K562 (cell line): ENCODE results near the gene SLC17A6. TPM values are rescaled to one million over a fixed set of nuclear protein-coding genes. Genes with fewer than 3 reads are reported as not detected.

Source experiments
- ATAC-seq: fragments of 200-7000 bp; cut with Tn5 transposase; 3 replicates; pipeline ENCODE4 v1.9.1; 2020; ENCODE audit warnings: moderate library complexity
- BruUV-seq: library from RNA; stranded (reverse); fragments of 400-500 nt; replicated peaks from 2 replicates; lab custom pipeline; 2021; lab: Mats Ljungman, UMichigan
- CTCF ChIA-PET: fragments of 300-600 bp; formaldehyde crosslinking; extraction: SDS; loops from one replicate; lab custom pipeline; 2021; ENCODE audit warnings: low intra/inter-chr PET ratio; lab: Yijun Ruan, JAX
- POLR2A ChIA-PET: fragments of 300-600, 350-650 bp; sonication (Branson Sonifier 250); formaldehyde crosslinking; extraction: SDS; loops from one replicate; lab custom pipeline; 2021; ENCODE audit warnings: antibody characterized with exemption, inconsistent platforms; lab: Yijun Ruan, JAX
- DNase-seq, 4 experiments: peaks; one replicate each; pipeline versions ENCODE4 v3.0.0 to v3.0.0-alpha.2; 2011 to 2018; ENCODE audit warnings: low spot score in 3 of 4, mixed read lengths in 3 of 4; ENCODE audit errors: extremely low read depth in 1 of 4
- FAIRE-seq: peaks from 2 replicates; lab custom pipeline; 2011; peaks lifted over from hg19 to GRCh38; lab: Jason Lieb, UNC
- H2AFZ ChIP-seq: 2 replicates; pipeline ENCODE4 v1.6.0; 2011; ENCODE audit warnings: low read depth, low read length, control low read depth, inconsistent platforms
- H3K27ac ChIP-seq: fragments of 200-600 bp; 3 replicates; pipeline ENCODE4 v1.8.0; 2011; ENCODE audit warnings: low read depth, mild to moderate bottlenecking, control low read depth, inconsistent platforms, low read length, moderate library complexity, mixed read lengths; ENCODE audit errors: extremely low read depth
- H3K27me3 ChIP-seq, 2 experiments: fragments of 300-600 bp in 1 of 2; 2 replicates in 1 of 2; 3 replicates in 1 of 2; pipeline versions ENCODE4 v1.6.0 to v1.8.0; 2011; ENCODE audit warnings: inconsistent platforms in 2 of 2, low read length in 2 of 2, mild to moderate bottlenecking in 1 of 2, mixed read lengths in 1 of 2, moderate library complexity in 1 of 2; ENCODE audit not compliant: control insufficient read depth in 2 of 2, insufficient read depth in 2 of 2
- H3K36me3 ChIP-seq: fragments of 300-600 bp; 3 replicates; pipeline ENCODE4 v1.8.0; 2011; ENCODE audit warnings: mild to moderate bottlenecking, low read length, inconsistent platforms; ENCODE audit not compliant: control insufficient read depth, insufficient read depth
- H3K4me1 ChIP-seq, 2 experiments: fragments of 200-600 bp in 1 of 2; replicated peaks in 1 of 2; 2 replicates in 1 of 2; 3 replicates in 1 of 2; pipeline versions ENCODE4 v1.5.1 to v1.8.0; 2011; ENCODE audit warnings: inconsistent platforms in 2 of 2, low read length in 2 of 2, mild to moderate bottlenecking in 1 of 2, mixed read lengths in 1 of 2, moderate library complexity in 1 of 2; ENCODE audit not compliant: control insufficient read depth in 2 of 2, insufficient read depth in 2 of 2
- H3K4me2 ChIP-seq: 2 replicates; pipeline ENCODE4 v1.6.1; 2011; ENCODE audit warnings: low read length, control low read depth, inconsistent platforms, mixed read lengths; ENCODE audit not compliant: insufficient read depth
- H3K4me3 ChIP-seq: fragments of 200-600 bp; sonication (generic), shearing (Covaris generic); 2 replicates; pipeline ENCODE4 v1.5.1; 2016; ENCODE audit warnings: control low read depth, inconsistent platforms
- H3K79me2 ChIP-seq: fragments of 200-600 bp; 3 replicates; pipeline ENCODE4 v1.8.0; 2011; ENCODE audit warnings: low read length, inconsistent platforms; ENCODE audit not compliant: control insufficient read depth, insufficient read depth
- H3K9ac ChIP-seq, 2 experiments: 2 replicates each; pipeline versions ENCODE4 v1.6.0 to v1.6.1; 2011; ENCODE audit warnings: low read depth in 2 of 2, low read length in 2 of 2, control low read depth in 1 of 2, inconsistent platforms in 1 of 2, mild to moderate bottlenecking in 1 of 2, mixed read lengths in 1 of 2; ENCODE audit not compliant: insufficient read depth in 1 of 2
- H3K9me1 ChIP-seq: one replicate; pipeline ENCODE4 v1.6.0; 2011; ENCODE audit warnings: inconsistent platforms, mild to moderate bottlenecking, low read length, moderate library complexity; ENCODE audit not compliant: control insufficient read depth, insufficient read depth
- H3K9me3 ChIP-seq: replicated peaks from 2 replicates; pipeline ENCODE4 v1.5.1; 2011; ENCODE audit warnings: low read depth, low read length, inconsistent platforms; ENCODE audit not compliant: control insufficient read depth, insufficient read depth
- H4K20me1 ChIP-seq: replicated peaks from 2 replicates; pipeline ENCODE4 v1.6.1; 2011; ENCODE audit warnings: low read length, inconsistent platforms, mixed read lengths; ENCODE audit not compliant: control insufficient read depth, insufficient read depth
- C11orf30 ChIP-seq: fragments of 450-650 bp; IDR thresholded peaks from 2 replicates; pipeline ENCODE4 v1.6.1; 2016; ENCODE audit warnings: low read depth, mild to moderate bottlenecking
- CHD1 ChIP-seq: fragments of 200-600 bp; sonication (generic); IDR thresholded peaks from one replicate; pipeline ENCODE4 v1.6.1; 2012; ENCODE audit warnings: mild to moderate bottlenecking, moderate library complexity, low read length, inconsistent platforms
- COPS2 ChIP-seq: fragments of 450-650 bp; conservative IDR thresholded peaks from 2 replicates; pipeline ENCODE4 v1.6.1; 2016; ENCODE audit warnings: mild to moderate bottlenecking, moderate library complexity
- HDAC2 ChIP-seq: fragments of 450-650 bp; IDR thresholded peaks from 2 replicates; pipeline ENCODE4 v1.6.1; 2016; ENCODE audit warnings: mild to moderate bottlenecking
- HDAC6 ChIP-seq: IDR thresholded peaks from 2 replicates; pipeline ENCODE4 v1.6.1; 2012; ENCODE audit warnings: low read depth, mild to moderate bottlenecking, control low read depth, inconsistent platforms, low read length, moderate library complexity
- LCOR ChIP-seq: sonication (generic); formaldehyde crosslinking; IDR thresholded peaks from 2 replicates; pipeline ENCODE4 v1.8.0; 2022; ENCODE audit warnings: mild to moderate bottlenecking, missing genetic modification reagents
- NCOR1 ChIP-seq: fragments of 450-650 bp; IDR thresholded peaks from 2 replicates; pipeline ENCODE4 v1.6.1; 2016; ENCODE audit warnings: mild to moderate bottlenecking, moderate library complexity
- NKRF ChIP-seq: fragments of 450-650 bp; IDR thresholded peaks from 2 replicates; pipeline ENCODE4 v1.6.1; 2016; ENCODE audit warnings: borderline replicate concordance
- PCBP1 ChIP-seq: fragments of 200-400 bp; formaldehyde crosslinking; IDR thresholded peaks from 2 replicates; pipeline ENCODE4 v1.6.1; 2018; ENCODE audit warnings: mild to moderate bottlenecking, low read depth, low read length; ENCODE audit not compliant: poor library complexity, severe bottlenecking
- RBM15 ChIP-seq: fragments of 200-400 bp; formaldehyde crosslinking; IDR thresholded peaks from 2 replicates; pipeline ENCODE4 v1.6.1; 2018; ENCODE audit warnings: mild to moderate bottlenecking, low read length, moderate library complexity; ENCODE audit not compliant: insufficient read depth
- ZNF239 ChIP-seq: fragments of 250-450 bp; sonication (Bioruptor Pico); IDR thresholded peaks from 2 replicates; pipeline ENCODE4 v1.4.0; 2020; ENCODE audit warnings: mild to moderate bottlenecking
- ZNF431 ChIP-seq: sonication (generic); formaldehyde crosslinking; IDR thresholded peaks from 2 replicates; pipeline ENCODE4 v1.8.0; 2022; ENCODE audit warnings: mild to moderate bottlenecking, missing genetic modification reagents
- ZNF589 ChIP-seq: fragments of 200-800 bp; sonication (Bioruptor generic); IDR thresholded peaks from 2 replicates; pipeline ENCODE4 v1.6.1; 2016; ENCODE audit warnings: low read depth, missing genetic modification characterization, missing compliant biosample characterization
- WGBS: fragments of 100-300 bp; shearing (Covaris generic); methylation state at CpG from one replicate; pipeline ENCODE4 v1.1.6; 2016; ENCODE audit warnings: low coverage, mixed read lengths; ENCODE audit not compliant: insufficient coverage; ENCODE audit errors: missing lambda C conversion rate; 5-methylcytosine and 5-hydroxymethylcytosine counted together
- in situ Hi-C: fragments of 300-500 bp; cut with MboI; formaldehyde crosslinking; loops from 4 replicates; pipeline ENCODE4 v1.15.0; 2018; ENCODE audit warnings: inconsistent platforms, mixed read lengths
- intact Hi-C: fragments of 100-400 bp; cut with micrococcal nuclease; formaldehyde crosslinking; loops from 2 replicates; pipeline ENCODE4 v1.14.2; 2022
- polyA plus RNA-seq, 8 experiments: library from polyadenylated mRNA; depleted of rRNA in 4 of 8; stranded (reverse) in 5 of 8; unstranded in 3 of 8; fragments of >200 nt; fragmentation: Nextera tagmentation in 2 of 8; fragmentation: Illumina TruSeq in 1 of 8; extraction: Ambion mirVana in 2 of 8; extraction: Trizol in 1 of 8; gene quantifications; 2 replicates each; pipeline versions ENCODE4 v1.2.1 to v1.2.3, GENCODE V29; 2011 to 2014; ENCODE audit warnings: inconsistent platforms in 1 of 8, missing spikeins in 1 of 8
- total RNA-seq, 7 experiments: library from RNA; depleted of rRNA in 6 of 7; stranded (reverse); fragments of >200 nt in 6 of 7; fragmentation: Illumina TruSeq in 2 of 7; extraction: Trizol in 2 of 7; gene quantifications; 2 replicates each; pipeline versions ENCODE4 v1.2.1 to v1.2.3, GENCODE V29; 2011 to 2021; ENCODE audit warnings: low replicate concordance in 1 of 7
- TF ChIP-seq, protein P1 (sequence below): fragments of 450-650 bp; IDR thresholded peaks from 2 replicates; pipeline ENCODE4 v1.6.1; 2017; ENCODE audit warnings: antibody characterized with exemption, mild to moderate bottlenecking
- TF ChIP-seq, protein P2 (sequence below): fragments of 250-450 bp; sonication (Bioruptor Pico); IDR thresholded peaks from 2 replicates; pipeline ENCODE4 v1.5.0; 2021; ENCODE audit warnings: mild to moderate bottlenecking, moderate library complexity

The SLC17A6 gene
- total and polyA plus RNA-seq, 9 of the 15 experiments (the other 6 are each of a cell fraction or from before 2014, with no cell fraction given) = not detected

DNA sequence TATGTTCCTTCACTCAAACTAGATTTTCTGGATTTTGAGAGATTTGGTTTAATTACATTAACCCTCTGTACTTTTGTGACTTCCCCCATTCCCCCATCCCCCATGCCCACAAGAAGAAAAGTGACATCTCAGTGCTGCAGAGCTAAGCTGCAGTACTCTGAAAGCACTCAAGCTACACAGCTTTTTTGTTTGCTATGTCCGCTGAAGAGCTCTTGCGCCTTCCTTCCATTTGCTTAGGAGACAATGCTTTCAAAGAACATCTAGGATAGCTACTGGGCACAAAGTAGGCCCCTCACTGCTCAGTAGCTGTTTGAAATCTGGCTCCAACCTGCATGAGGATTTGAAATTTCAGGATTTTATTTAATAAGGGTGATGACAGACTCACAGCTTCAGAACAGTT lies 69.7 kb downstream of the SLC17A6 start:
- Histone ChIP-seq H3K9ac (no peak overlapping the region), H3K79me2 (no peaks in the 10 kb centered on the region), H3K36me3 (no peaks in the 10 kb centered on the region), H3K27ac (no peak overlapping the region), H3K9me1 (no peaks in the 10 kb centered on the region), H3K9me3 (no peaks in the 10 kb centered on the region), H4K20me1 (no peaks in the 10 kb centered on the region), H3K4me1 (no peaks in the 10 kb centered on the region), H3K4me2 (no peak overlapping the region), H3K27me3 (no peaks in the 10 kb centered on the region), H3K4me3 (no peak overlapping the region), H2AFZ (no peak overlapping the region)
- BruUV-seq = no TSS peak
- WGBS = 0% methylated on average over 2 of the region's 2 CpGs
- ATAC-seq = no peak
- in situ Hi-C loops (no loop called here), intact Hi-C loops (no loop called here)
- CTCF ChIA-PET = no interaction called here
- POLR2A ChIA-PET = interaction anchor here (0.8 kb wide), 1 partner anchor 981 kb away, joined by 7 read pairs; no protein-coding TSS in a partner anchor
- no peak for FAIRE-seq
- DNase-seq = no peak
- TF ChIP-seq PCBP1 (no peak), HDAC6 (no peak), RBM15 (no peak), NKRF (no peak), LCOR (CRISPR knock-in tag) (no peak), C11orf30 (no peak), ZNF239 (CRISPR knock-in tag) (no peak), ZNF589 (CRISPR knock-in tag) (no peak), ZNF431 (CRISPR knock-in tag) (no peak), HDAC2 (no peak), NCOR1 (no peak), CHD1 (no peak), COPS2 (no peak)
- TF ChIP-seq, protein P1, sequence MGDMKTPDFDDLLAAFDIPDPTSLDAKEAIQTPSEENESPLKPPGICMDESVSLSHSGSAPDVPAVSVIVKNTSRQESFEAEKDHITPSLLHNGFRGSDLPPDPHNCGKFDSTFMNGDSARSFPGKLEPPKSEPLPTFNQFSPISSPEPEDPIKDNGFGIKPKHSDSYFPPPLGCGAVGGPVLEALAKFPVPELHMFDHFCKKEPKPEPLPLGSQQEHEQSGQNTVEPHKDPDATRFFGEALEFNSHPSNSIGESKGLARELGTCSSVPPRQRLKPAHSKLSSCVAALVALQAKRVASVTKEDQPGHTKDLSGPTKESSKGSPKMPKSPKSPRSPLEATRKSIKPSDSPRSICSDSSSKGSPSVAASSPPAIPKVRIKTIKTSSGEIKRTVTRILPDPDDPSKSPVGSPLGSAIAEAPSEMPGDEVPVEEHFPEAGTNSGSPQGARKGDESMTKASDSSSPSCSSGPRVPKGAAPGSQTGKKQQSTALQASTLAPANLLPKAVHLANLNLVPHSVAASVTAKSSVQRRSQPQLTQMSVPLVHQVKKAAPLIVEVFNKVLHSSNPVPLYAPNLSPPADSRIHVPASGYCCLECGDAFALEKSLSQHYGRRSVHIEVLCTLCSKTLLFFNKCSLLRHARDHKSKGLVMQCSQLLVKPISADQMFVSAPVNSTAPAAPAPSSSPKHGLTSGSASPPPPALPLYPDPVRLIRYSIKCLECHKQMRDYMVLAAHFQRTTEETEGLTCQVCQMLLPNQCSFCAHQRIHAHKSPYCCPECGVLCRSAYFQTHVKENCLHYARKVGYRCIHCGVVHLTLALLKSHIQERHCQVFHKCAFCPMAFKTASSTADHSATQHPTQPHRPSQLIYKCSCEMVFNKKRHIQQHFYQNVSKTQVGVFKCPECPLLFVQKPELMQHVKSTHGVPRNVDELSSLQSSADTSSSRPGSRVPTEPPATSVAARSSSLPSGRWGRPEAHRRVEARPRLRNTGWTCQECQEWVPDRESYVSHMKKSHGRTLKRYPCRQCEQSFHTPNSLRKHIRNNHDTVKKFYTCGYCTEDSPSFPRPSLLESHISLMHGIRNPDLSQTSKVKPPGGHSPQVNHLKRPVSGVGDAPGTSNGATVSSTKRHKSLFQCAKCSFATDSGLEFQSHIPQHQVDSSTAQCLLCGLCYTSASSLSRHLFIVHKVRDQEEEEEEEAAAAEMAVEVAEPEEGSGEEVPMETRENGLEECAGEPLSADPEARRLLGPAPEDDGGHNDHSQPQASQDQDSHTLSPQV = no peak
- TF ChIP-seq, protein P2, sequence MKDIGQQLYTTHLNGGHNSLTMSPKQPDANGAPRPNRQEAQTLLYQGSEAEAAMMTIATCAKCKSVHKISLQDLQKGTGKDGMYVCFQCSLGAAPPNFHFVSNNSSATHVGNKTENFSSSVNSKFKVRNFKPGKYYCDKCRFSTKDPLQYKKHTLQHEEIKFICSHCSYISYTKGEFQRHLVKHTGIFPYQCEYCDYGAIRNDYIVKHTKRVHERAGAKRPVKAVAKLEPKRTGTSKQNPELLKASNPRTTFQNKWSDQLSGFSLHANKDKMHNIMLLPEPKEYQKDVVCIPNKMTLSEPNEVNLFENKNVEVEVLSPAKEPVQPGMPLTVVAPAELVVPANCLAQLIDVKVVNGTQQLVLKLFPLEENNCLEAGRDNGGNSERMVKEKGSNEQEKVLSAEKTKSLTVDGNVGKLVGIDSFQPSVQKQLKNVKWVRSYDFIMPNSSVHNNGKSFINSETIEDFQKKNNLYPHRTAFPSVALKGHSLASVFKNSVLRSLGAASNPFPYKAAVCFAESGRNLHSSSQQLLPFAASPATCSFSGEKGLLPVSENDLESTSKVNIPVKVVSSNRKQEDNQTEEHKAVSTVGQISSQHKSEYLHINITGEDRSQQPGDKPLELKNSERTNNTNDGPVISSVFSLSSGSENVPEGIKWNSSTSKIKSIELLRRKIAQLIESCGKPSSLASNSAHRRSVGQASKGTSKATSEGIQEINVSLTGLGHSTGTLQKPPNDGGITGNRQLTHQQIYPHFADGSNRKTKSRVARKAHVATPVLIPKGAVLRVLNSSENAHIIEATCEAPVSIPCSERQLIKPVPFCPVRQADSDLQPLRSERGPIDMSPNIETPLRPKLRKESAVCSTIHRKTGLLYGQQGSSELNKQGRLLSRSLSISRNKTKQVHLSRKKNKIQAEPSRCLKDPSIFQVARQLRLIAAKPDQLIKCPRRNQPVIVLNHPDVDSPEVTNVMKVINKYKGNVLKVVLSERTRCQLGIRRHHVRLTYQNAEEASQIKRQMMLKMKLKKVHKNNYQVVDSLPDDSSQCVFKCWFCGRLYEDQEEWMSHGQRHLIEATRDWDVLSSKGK (CRISPR knock-in tag) = no peak
